ENCODE results near the gene KCNK3. TPM values are rescaled to one million over a fixed set of nuclear protein-coding genes. Genes with fewer than 3 reads are reported as not detected.
A peak's percentile ranks its signal among the peaks of the same experiment; 100 is the strongest.

KCNK3 gene
- polyA plus RNA-seq, 1 of the 3 experiments (the other 2 are of a cell fraction), result 0.16 TPM

GRCh38 chr2:26731714-26732113, 39.2 kb downstream of the KCNK3 start:
- CTCF ChIA-PET, result interaction anchor here (1.1 to 22.3 kb wide), 4 partner anchors 14 to 121 kb away, joined by 3 to 944 read pairs (median 32); no protein-coding TSS in a partner anchor

More at GRCh38 chr2:26731714-26732113, 39.2 kb downstream of the KCNK3 start:
- no peaks in the 10 kb centered on the region for H3K27me3 ChIP-seq (ENCODE audit: insufficient read depth)
- no peaks in the 10 kb centered on the region for H3K79me2 ChIP-seq (ENCODE audit: insufficient read depth)
- no peaks in the 10 kb centered on the region for H4K20me1 ChIP-seq (ENCODE audit: insufficient read depth)
- no peak overlapping the region for H2AFZ ChIP-seq (ENCODE audit: low read depth)
- no peak overlapping the region for H3K27ac ChIP-seq (ENCODE audit: low read depth in 2 of 2, low read length in 1 of 2)
- no peak overlapping the region for H3K4me2 ChIP-seq
- H3K4me1 ChIP-seq (ENCODE audit: control insufficient read depth in 1 of 2, insufficient read depth in 2 of 2, low read depth in 1 of 2, low read length in 1 of 2), result peaks cover 0 to 10% of the 10 kb centered on the region in 2 experiments; a peak in 1 of 4 replicates
- DNase-seq, result peak; percentile 22
- TF ChIP-seq MXI1 (IDR thresholded peaks at IDR 0.05; ENCODE audit: low read depth, low read length) (no peak), EZH2phosphoT487 (IDR thresholded peaks at IDR 0.05; ENCODE audit: borderline replicate concordance, low read depth) (no peak), MEF2A (IDR thresholded peaks at IDR 0.05; ENCODE audit: borderline replicate concordance, low read depth) (no peak), FOXJ3 (CRISPR knock-in tag; IDR thresholded peaks at IDR 0.05) (no peak), NFIC (IDR thresholded peaks at IDR 0.05; ENCODE audit: borderline replicate concordance) (no peak), TEAD4 (IDR thresholded peaks at IDR 0.05; ENCODE audit: borderline replicate concordance, insufficient read depth) (no peak), RCOR1 (IDR thresholded peaks at IDR 0.05; ENCODE audit: low read length) (no peak), FOSL2 (IDR thresholded peaks at IDR 0.05; ENCODE audit: borderline replicate concordance, low read depth) (no peak), TAF1 (IDR thresholded peaks at IDR 0.05; ENCODE audit: borderline replicate concordance, low read depth, low read length) (no peak), YY1 (IDR thresholded peaks at IDR 0.05; ENCODE audit: low read depth) (no peak), NRF1 (IDR thresholded peaks at IDR 0.05; ENCODE audit: low read depth, low read length) (no peak), ELF1 (IDR thresholded peaks at IDR 0.05) (no peak), SIN3A (IDR thresholded peaks at IDR 0.05; ENCODE audit: borderline replicate concordance, low read depth, low read length) (no peak), USF2 (IDR thresholded peaks at IDR 0.05; ENCODE audit: borderline replicate concordance, low read depth, low read length) (no peak), ZBTB33 (IDR thresholded peaks at IDR 0.05; ENCODE audit: borderline replicate concordance, low read depth) (no peak), REST (IDR thresholded peaks at IDR 0.05; ENCODE audit: low read depth, low read length) (no peak)
- no peak overlapping the region for H3K4me3 ChIP-seq (ENCODE audit: low read depth in 2 of 2, low read length in 1 of 2)
- no peaks in the 10 kb centered on the region for H3F3A ChIP-seq (replicated peaks; ENCODE audit: insufficient read depth)
- no peaks in the 10 kb centered on the region for H3K9me3 ChIP-seq
- no peak overlapping the region for H3K9ac ChIP-seq
- no peaks in the 10 kb centered on the region for H3K36me3 ChIP-seq (replicated peaks in 1 of 2; ENCODE audit: control insufficient read depth in 1 of 2, insufficient read depth in 2 of 2, low read length in 1 of 2)
- WGBS (ENCODE audit: low lambda C conversion rate), result 78% methylated on average over 3 of the region's 4 CpGs
- no peaks in the 10 kb centered on the region for H3K9me2 ChIP-seq
- POLR2A ChIA-PET, result interaction anchor here (1.5 kb wide), 1 partner anchor 11 kb away, joined by 3 read pairs; no protein-coding TSS in a partner anchor

Measured in SK-N-SH (cell line).